Measurements from ENCODE around the gene EVA1A.

DNA sequence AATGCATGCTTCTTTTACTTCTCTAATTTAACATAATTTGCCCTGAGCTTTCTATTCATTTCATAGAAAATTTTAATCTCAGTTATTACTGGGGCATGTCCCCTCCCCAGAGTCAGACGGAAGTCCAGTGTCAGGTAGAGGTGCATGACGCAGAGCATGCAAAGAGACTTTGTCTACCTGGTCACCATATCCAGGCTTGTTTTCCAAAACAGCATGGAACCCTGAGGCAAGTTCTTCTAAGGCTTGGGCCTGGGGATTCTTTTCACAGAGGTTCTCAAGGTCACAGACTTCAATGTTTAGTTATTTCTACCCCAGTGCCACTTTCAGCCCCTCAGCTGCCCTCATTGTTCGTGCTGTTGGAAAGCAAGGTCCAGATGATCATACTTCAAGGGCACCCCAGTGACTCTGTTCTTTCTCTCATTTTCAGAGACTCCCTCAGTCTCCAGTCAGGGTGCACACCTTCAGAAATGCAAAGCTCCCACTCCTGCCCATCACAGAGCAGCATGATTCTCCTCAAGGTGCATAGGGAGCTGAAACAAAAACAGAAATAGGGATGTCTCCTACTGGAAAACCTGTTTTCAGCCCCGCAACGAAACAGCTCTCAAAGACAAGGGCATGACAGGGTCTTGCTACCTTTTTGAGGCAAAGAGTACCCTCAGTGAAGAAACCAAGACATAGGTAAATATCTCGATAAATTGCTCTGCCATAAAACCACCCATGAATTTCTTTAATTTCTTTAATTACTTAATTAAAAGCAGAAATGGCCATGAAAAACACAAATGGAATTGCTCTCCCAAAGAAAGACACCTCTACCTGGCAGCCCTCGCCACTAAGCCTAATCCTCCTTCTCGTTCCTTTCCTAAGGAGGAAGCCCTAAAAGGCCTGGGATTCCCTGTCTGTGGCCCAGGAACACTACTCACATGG is 9.5 kb upstream of the EVA1A start:
- no peak for TF ChIP-seq POLR2A (IDR thresholded peaks at IDR 0.05)
- TF ChIP-seq, protein P1, sequence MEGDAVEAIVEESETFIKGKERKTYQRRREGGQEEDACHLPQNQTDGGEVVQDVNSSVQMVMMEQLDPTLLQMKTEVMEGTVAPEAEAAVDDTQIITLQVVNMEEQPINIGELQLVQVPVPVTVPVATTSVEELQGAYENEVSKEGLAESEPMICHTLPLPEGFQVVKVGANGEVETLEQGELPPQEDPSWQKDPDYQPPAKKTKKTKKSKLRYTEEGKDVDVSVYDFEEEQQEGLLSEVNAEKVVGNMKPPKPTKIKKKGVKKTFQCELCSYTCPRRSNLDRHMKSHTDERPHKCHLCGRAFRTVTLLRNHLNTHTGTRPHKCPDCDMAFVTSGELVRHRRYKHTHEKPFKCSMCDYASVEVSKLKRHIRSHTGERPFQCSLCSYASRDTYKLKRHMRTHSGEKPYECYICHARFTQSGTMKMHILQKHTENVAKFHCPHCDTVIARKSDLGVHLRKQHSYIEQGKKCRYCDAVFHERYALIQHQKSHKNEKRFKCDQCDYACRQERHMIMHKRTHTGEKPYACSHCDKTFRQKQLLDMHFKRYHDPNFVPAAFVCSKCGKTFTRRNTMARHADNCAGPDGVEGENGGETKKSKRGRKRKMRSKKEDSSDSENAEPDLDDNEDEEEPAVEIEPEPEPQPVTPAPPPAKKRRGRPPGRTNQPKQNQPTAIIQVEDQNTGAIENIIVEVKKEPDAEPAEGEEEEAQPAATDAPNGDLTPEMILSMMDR (IDR thresholded peaks at IDR 0.05 in 4 of 5, conservative IDR thresholded peaks at IDR 0.05 in 1 of 5) = no peak
